K562 (cell line): Measurements from ENCODE around the gene BCAS3. TPM values are rescaled to one million over a fixed set of nuclear protein-coding genes. Genes with fewer than 3 reads are reported as not detected.

ENCODE experiments used
- ATAC-seq: fragments of 200-7000 bp; cut with Tn5 transposase; 3 replicates; pipeline ENCODE4 v1.9.1; 2020; ENCODE audit warnings: moderate library complexity
- BruUV-seq: library from RNA; stranded (reverse); fragments of 400-500 nt; replicated peaks from 2 replicates; lab custom pipeline; 2021; lab: Mats Ljungman, UMichigan
- CTCF ChIA-PET: fragments of 300-600 bp; formaldehyde crosslinking; extraction: SDS; loops from one replicate; lab custom pipeline; 2021; ENCODE audit warnings: low intra/inter-chr PET ratio; lab: Yijun Ruan, JAX
- POLR2A ChIA-PET: fragments of 300-600, 350-650 bp; sonication (Branson Sonifier 250); formaldehyde crosslinking; extraction: SDS; loops from one replicate; lab custom pipeline; 2021; ENCODE audit warnings: antibody characterized with exemption, inconsistent platforms; lab: Yijun Ruan, JAX
- DNase-seq, 4 experiments: peaks; one replicate each; pipeline versions ENCODE4 v3.0.0 to v3.0.0-alpha.2; 2011 to 2018; ENCODE audit warnings: low spot score in 3 of 4, mixed read lengths in 3 of 4; ENCODE audit errors: extremely low read depth in 1 of 4
- FAIRE-seq: peaks from 2 replicates; lab custom pipeline; 2011; peaks lifted over from hg19 to GRCh38; lab: Jason Lieb, UNC
- H2AFZ ChIP-seq: 2 replicates; pipeline ENCODE4 v1.6.0; 2011; ENCODE audit warnings: low read depth, low read length, control low read depth, inconsistent platforms
- H3K27ac ChIP-seq: fragments of 200-600 bp; 3 replicates; pipeline ENCODE4 v1.8.0; 2011; ENCODE audit warnings: low read depth, mild to moderate bottlenecking, control low read depth, inconsistent platforms, low read length, moderate library complexity, mixed read lengths; ENCODE audit errors: extremely low read depth
- H3K27me3 ChIP-seq, 2 experiments: fragments of 300-600 bp in 1 of 2; 2 replicates in 1 of 2; 3 replicates in 1 of 2; pipeline versions ENCODE4 v1.6.0 to v1.8.0; 2011; ENCODE audit warnings: inconsistent platforms in 2 of 2, low read length in 2 of 2, mild to moderate bottlenecking in 1 of 2, mixed read lengths in 1 of 2, moderate library complexity in 1 of 2; ENCODE audit not compliant: control insufficient read depth in 2 of 2, insufficient read depth in 2 of 2
- H3K36me3 ChIP-seq: fragments of 300-600 bp; 3 replicates; pipeline ENCODE4 v1.8.0; 2011; ENCODE audit warnings: mild to moderate bottlenecking, low read length, inconsistent platforms; ENCODE audit not compliant: control insufficient read depth, insufficient read depth
- H3K4me1 ChIP-seq, 2 experiments: fragments of 200-600 bp in 1 of 2; replicated peaks in 1 of 2; 2 replicates in 1 of 2; 3 replicates in 1 of 2; pipeline versions ENCODE4 v1.5.1 to v1.8.0; 2011; ENCODE audit warnings: inconsistent platforms in 2 of 2, low read length in 2 of 2, mild to moderate bottlenecking in 1 of 2, mixed read lengths in 1 of 2, moderate library complexity in 1 of 2; ENCODE audit not compliant: control insufficient read depth in 2 of 2, insufficient read depth in 2 of 2
- H3K4me2 ChIP-seq: 2 replicates; pipeline ENCODE4 v1.6.1; 2011; ENCODE audit warnings: low read length, control low read depth, inconsistent platforms, mixed read lengths; ENCODE audit not compliant: insufficient read depth
- H3K4me3 ChIP-seq: fragments of 200-600 bp; sonication (generic), shearing (Covaris generic); 2 replicates; pipeline ENCODE4 v1.5.1; 2016; ENCODE audit warnings: control low read depth, inconsistent platforms
- H3K79me2 ChIP-seq: fragments of 200-600 bp; 3 replicates; pipeline ENCODE4 v1.8.0; 2011; ENCODE audit warnings: low read length, inconsistent platforms; ENCODE audit not compliant: control insufficient read depth, insufficient read depth
- H3K9ac ChIP-seq, 2 experiments: 2 replicates each; pipeline versions ENCODE4 v1.6.0 to v1.6.1; 2011; ENCODE audit warnings: low read depth in 2 of 2, low read length in 2 of 2, control low read depth in 1 of 2, inconsistent platforms in 1 of 2, mild to moderate bottlenecking in 1 of 2, mixed read lengths in 1 of 2; ENCODE audit not compliant: insufficient read depth in 1 of 2
- H3K9me1 ChIP-seq: one replicate; pipeline ENCODE4 v1.6.0; 2011; ENCODE audit warnings: inconsistent platforms, mild to moderate bottlenecking, low read length, moderate library complexity; ENCODE audit not compliant: control insufficient read depth, insufficient read depth
- H3K9me3 ChIP-seq: replicated peaks from 2 replicates; pipeline ENCODE4 v1.5.1; 2011; ENCODE audit warnings: low read depth, low read length, inconsistent platforms; ENCODE audit not compliant: control insufficient read depth, insufficient read depth
- H4K20me1 ChIP-seq: replicated peaks from 2 replicates; pipeline ENCODE4 v1.6.1; 2011; ENCODE audit warnings: low read length, inconsistent platforms, mixed read lengths; ENCODE audit not compliant: control insufficient read depth, insufficient read depth
- DPF2 ChIP-seq: fragments of 450-650 bp; IDR thresholded peaks from 2 replicates; pipeline ENCODE4 v1.6.1; 2016
- ZBTB11 ChIP-seq, 3 experiments: fragments of 200-800 bp in 1 of 3; fragments of 250-450 bp in 1 of 3; fragments of 450-650 bp in 1 of 3; sonication (Bioruptor Pico) in 1 of 3; sonication (Bioruptor generic) in 1 of 3; formaldehyde crosslinking in 1 of 3; IDR thresholded peaks; 2 replicates each; pipeline versions ENCODE4 v1.6.1 to v1.8.0; 2016 to 2022; ENCODE audit warnings: mild to moderate bottlenecking in 2 of 3, missing genetic modification characterization in 2 of 3, missing compliant biosample characterization in 1 of 3, moderate library complexity in 1 of 3
- whole genome bisulfite sequencing: fragments of 100-300 bp; shearing (Covaris generic); methylation state at CpG from one replicate; pipeline ENCODE4 v1.1.6; 2016; ENCODE audit warnings: low coverage, mixed read lengths; ENCODE audit not compliant: insufficient coverage; ENCODE audit errors: missing lambda C conversion rate; 5-methylcytosine and 5-hydroxymethylcytosine counted together
- in situ Hi-C: fragments of 300-500 bp; cut with MboI; formaldehyde crosslinking; loops from 4 replicates; pipeline ENCODE4 v1.15.0; 2018; ENCODE audit warnings: inconsistent platforms, mixed read lengths
- intact Hi-C: fragments of 100-400 bp; cut with micrococcal nuclease; formaldehyde crosslinking; loops from 2 replicates; pipeline ENCODE4 v1.14.2; 2022
- polyA plus RNA-seq, 8 experiments: library from polyadenylated mRNA; depleted of rRNA in 4 of 8; stranded (reverse) in 5 of 8; unstranded in 3 of 8; fragments of >200 nt; fragmentation: Nextera tagmentation in 2 of 8; fragmentation: Illumina TruSeq in 1 of 8; extraction: Ambion mirVana in 2 of 8; extraction: Trizol in 1 of 8; gene quantifications; 2 replicates each; pipeline versions ENCODE4 v1.2.1 to v1.2.3, GENCODE V29; 2011 to 2014; ENCODE audit warnings: inconsistent platforms in 1 of 8, missing spikeins in 1 of 8
- total RNA-seq, 7 experiments: library from RNA; depleted of rRNA in 6 of 7; stranded (reverse); fragments of >200 nt in 6 of 7; fragmentation: Illumina TruSeq in 2 of 7; extraction: Trizol in 2 of 7; gene quantifications; 2 replicates each; pipeline versions ENCODE4 v1.2.1 to v1.2.3, GENCODE V29; 2011 to 2021; ENCODE audit warnings: low replicate concordance in 1 of 7

BCAS3 gene
- total and polyA plus RNA-seq, 9 of the 15 experiments (the other 6 are each of a cell fraction or from before 2014, with no cell fraction given), result 1.9 to 5.5 (median 3.5) TPM

DNA sequence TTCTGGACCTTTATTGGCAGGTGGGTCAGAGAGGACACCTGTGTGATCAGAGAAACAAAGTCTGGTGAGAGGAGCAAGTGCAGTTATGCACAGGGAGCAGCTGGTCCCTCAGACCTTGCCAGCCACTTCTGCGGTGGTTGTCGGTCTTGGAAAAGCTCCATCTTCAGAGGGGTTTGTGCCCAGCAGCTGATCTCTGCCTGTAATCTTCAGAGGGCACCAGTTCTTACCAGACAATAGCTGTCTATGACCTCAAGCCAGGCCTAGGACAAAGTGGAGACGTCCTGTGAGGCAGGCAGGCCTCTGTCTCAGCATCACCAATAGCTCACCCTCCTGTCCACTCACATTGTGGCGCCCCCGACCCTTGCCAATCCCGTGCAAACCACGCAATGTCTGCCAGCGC lies 655.5 kb downstream of the BCAS3 start:
- no peak overlapping the region for H3K9ac ChIP-seq
- no peak overlapping the region for H2AFZ ChIP-seq
- BruUV-seq, result no TSS peak
- H3K79me2 ChIP-seq, result no peaks in the 10 kb centered on the region
- ATAC-seq (no peak), DNase-seq (no peak), FAIRE-seq (no peak)
- WGBS, result 0% methylated on average over 8 of the region's 8 CpGs
- ChIA-PET CTCF (no interaction called here), POLR2A (no interaction called here)
- H3K27ac ChIP-seq, result no peak overlapping the region
- no peaks in the 10 kb centered on the region for H3K36me3 ChIP-seq
- no peaks in the 10 kb centered on the region for H3K9me3 ChIP-seq
- no peaks in the 10 kb centered on the region for H3K4me1 ChIP-seq
- no peaks in the 10 kb centered on the region for H3K9me1 ChIP-seq
- no peaks in the 10 kb centered on the region; the same call in 1 of the 2 replicates for H4K20me1 ChIP-seq
- intact Hi-C loops, result no loop called here
- in situ Hi-C loops, result no loop called here
- H3K4me3 ChIP-seq, result no peak overlapping the region
- peaks cover 17 to 48% of the 10 kb centered on the region in 2 experiments for H3K27me3 ChIP-seq
- no peak for TF ChIP-seq DPF2
- TF ChIP-seq ZBTB11 (CRISPR knock-in tag; IDR thresholded peaks at IDR 0.05), result peak in 1 of 3 experiments; percentile 65; a peak in 1 of 6 replicates
- H3K4me2 ChIP-seq, result no peak overlapping the region
